ENCODE data around the gene CSNK1D.
"Not testable (repeated sequence)": the region's sequence is repeated elsewhere in the genome, so short reads cannot be mapped to it uniquely, and the experiment has no call there.

The CSNK1D gene

DNA sequence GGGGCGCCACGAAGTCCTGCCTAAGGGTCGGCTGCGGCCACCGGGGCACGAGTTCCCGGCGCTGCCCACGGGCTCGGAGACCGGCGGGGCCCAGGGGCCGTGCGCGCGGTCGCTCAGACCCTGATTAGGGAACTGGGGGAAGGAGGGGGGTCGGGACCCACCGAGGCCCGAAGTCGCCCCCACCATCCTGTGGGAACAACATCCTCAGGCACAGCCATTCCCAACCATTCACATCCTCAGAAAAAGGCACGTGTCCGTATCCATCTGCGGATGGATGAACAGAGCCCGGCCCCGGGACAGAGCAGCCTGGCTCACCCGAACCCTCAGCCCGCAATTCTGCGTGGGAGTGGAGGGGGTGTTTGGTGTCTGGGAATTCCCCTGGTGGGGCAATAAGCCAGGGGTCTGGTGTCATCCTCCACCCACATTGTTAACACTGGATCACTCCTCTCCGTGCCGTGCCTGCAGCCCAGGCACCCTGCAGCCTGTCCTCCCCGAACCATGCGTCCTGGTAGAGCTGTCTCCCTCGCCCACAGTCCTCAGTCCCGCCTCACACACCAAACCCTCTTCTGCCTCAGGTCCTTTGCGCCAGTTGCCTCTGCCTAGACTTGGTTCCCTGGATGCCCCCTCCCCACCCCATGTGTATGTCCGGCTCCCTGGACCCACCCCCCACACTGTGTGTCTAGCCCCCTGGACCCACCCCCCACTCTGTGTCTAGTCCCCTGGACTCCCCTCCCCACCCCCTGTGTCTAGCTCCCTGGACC lies 60.1 kb downstream of the CSNK1D start:
- DNase-seq (ENCODE audit: low read depth): peak; percentile 53

GRCh38 chr17:82212331-82213250 lies 60.9 kb downstream of the CSNK1D start, which contains the start of gene CCDC57:
Gene CCDC57 (minus strand): TSS chr17:82212842. CDS start chr17:82201944, 10,898 bp downstream.
- peak; percentile 76 for DNase-seq (ENCODE audit: low read depth)

DNA sequence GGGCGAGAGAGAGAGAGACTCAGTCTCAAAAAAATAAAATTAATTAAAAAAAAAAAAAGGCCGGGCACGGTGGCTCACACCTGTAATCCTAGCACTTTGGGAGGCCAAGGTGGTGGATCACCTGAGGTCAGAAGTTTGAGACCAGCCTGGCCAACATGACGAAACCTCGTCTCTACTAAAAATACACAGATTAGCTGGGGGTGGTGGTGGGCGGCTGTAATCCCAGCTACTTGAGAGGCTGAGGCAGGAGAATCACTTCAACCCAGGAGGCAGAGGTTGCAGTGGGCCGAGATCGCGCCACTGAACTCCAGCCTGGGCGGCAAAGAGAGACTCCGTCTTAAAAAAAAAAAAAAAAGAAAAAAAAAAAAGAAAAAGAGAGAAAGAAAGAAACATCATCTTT lies 62.8 kb downstream of the CSNK1D start:
- not testable (repeated sequence) for DNase-seq (ENCODE audit: low read depth)

DNA sequence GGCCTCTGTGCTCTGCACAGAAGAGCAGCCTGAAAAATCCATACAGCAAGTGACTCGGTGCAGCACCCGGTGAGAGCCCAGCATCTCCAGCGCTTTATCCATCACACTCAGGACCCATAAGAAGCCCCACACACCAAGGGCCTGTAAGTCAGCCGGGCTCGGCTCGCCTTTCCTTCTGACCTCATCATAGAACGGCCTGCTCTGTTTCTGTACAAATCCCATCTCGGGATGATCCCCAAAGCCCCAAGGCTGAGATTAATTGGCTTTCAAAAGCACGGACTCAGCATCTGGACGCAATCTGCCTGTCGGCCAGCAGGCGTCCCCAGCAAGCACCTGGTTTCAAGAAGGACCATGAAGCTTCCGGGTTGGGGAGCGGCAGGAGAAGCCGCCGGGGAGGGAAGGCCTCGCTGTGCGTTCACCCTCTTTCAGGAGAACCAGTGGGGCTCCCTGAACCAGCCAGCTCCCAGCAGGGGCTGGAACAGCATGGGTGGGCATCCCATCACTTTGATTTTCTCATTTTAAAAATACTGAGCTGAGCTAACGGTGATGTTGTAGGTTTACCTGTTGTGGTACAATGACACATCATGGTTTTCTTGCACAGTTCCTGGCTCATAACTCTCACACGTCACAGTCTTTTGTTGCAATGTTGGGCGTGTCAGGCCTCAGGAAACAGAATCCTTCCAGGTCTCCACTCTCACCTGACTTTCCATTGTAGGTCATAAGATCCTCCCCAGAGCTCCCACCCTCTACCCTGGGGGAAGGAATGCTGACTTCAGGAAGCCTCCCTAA lies 67.6 kb downstream of the CSNK1D start:
- peak; percentile 70 for DNase-seq (ENCODE audit: low read depth)

DNA sequence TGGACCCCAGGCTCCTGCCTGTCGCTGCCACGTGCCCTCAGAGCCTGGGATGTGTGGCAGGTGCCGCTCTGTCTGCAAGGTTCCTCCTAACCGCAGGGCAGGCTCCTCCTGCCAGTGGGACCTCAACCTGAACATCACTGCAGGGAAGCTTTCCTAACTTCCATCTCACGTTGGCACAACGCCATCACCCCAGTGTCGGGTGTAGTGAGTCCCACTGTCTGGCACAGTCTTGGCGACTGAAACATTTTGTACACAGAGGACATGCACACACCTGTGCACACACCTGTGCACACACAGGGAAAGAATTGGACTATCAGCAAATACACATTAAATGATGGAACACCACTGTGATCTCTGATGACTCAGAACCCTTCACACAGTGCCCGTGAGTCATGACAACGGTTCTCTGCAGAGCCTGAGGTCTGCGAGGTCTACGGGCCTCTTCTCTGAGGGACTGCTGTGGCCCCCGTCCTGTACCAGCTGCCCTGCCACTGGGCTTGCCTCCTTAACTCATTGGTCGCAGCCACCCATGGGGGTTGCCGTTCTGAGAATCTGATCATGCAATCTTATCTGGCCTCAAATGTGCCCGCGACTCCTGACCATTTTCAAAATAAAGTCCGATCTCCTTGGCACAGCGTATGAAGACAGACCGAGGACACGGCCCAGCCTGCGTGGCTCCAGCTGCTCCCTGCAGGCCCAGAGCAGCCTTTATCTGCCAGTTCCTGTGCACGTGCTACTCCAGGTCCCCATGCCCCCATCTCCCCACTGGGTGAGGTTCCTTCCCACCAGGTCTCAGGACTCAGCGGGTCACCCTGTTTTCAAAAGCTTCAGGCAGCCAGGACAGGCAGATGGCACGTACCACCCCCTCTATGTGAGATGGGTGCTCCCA lies 68.4 kb downstream of the CSNK1D start:
- no peak for DNase-seq (ENCODE audit: low read depth)

- DNase-seq (ENCODE audit: low read depth): no peak
Observed at GRCh38 chr17:82203920-82204319, 69.6 kb downstream of the CSNK1D start.

DNA sequence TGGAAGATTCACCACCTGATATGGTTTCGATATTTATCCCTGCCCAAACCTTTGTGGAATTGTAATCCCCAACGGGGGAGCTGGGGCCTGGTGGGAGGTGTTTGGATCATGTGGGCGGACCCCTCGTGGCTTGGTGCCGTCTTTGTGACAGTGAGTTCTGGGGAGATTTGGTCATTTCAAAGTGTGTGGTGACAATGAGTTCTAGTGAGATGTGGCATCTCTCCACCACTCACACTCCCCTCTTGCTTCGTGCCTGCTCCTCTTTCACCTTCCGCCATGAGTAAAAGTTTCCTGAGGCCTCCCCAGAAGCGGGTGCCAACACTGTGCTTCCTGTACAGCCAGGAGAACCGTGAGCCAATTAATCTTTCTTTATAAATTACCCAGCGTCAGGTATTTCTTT lies 70.5 kb downstream of the CSNK1D start:
- DNase-seq (ENCODE audit: low read depth): no peak

DNA sequence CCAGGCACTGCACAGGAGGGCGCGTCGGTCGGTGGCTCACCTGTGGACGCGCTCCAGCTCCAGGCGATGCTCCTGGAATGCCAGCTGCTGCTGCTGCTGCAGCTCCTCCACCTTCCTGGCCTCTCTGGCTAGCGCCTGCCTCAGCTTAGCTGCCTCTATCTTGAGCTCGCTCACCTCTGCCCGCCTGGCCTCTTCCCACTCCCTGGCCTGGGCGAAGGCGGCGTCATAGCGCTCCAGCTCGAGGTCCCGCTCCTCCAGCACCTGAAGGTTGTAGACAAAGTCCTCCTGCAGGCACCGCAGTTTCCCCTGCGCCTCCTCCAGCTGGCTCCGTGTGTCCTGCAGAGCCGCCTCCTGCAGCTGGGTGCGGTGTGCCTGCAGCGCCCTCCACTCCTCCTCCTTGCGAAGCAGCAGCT lies 72.0 kb downstream of the CSNK1D start:
- DNase-seq (ENCODE audit: low read depth): no peak

DNA sequence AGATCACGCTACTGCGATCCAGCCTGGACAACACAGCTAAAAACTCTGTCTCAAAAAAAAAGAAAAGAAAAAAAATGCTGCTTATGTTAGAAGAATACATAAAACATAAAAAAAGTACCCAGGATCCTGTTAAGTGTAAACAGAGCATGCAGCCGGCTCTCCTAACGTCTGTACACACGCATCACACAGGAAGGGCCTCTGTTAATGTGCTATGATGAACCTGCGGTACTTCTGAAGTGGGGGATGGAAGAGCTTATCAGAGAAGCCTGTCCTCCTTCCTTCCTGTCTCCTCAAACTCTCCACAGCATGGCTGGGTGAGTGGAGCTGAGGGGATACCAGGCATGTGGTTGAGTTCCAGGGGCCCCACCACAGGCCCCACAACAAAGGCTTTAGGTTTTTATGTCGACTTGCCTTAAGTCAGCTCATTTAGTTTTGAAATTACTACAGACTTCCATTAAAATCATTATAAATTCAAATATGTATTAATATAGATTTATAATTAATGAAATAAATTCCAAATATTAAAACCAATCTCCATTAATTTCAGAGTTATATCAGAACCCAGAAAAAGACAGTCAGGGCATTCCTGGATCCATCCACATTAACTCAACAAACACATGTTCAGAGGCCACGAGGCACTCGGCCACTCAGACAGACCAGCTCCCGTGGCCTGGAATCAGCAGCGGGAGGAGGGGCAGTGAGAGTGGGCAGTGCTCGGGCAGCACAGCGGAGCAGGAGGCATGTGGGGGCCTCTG lies 72.6 kb downstream of the CSNK1D start:
- DNase-seq (ENCODE audit: low read depth): no peak

DNA sequence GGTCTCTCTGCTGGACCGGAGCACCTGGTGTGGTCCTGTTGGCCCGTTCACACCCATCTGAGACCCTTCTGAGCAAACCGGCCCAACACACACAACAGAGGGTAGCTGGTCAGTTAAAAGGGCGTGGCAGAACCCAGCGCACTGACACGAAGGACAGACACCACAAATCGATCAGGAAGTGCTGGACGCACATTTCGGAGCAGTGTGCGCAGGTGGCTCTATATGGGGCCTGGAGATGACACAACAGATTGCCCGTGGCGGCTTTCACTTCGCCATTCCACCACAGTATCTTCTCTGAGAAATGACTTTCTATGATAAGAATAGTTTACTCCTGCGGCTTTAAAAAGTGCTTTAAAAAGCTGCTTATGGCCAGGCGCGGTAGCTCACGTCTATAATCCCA lies 73.4 kb downstream of the CSNK1D start:
- DNase-seq (ENCODE audit: low read depth): no peak

DNA sequence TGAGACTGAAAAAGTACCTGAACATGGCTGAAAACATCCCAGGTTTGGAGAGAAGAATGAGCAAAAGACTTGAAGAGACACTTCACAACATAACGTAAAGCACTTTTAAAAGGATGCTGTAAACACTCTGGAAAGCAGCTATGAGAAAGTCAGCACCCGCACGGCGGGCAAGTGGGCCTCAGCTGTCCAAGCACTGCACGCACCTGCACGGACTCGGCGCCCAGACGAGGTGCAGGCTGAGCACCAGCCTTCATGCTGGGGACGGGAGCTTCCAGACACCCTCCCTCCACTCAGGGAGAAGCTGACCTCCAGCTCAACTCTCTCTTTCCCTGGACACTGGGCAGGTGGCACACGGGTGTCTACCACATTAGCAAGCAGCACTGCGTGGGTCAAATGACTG lies 74.0 kb downstream of the CSNK1D start:
- DNase-seq (ENCODE audit: low read depth): no peak

DNA sequence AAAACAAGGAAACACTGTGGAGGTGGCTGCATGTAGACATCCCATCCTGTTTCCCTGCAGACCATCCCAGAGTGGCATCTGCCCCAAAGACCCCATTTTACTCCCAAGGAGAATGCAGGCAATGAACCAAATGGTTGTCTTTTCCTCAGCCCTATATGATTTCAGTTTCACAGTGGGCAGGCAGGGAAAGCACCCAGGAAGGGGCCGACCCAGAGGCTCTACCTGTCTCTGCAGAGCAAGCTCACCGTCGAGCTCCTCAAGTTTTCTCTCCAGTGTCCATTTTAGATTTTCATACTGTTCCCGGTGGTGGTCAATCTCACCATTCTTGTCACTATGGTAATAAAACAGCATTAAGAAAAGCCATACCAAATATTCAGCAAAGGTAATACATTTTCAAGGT lies 75.4 kb downstream of the CSNK1D start:
- no peak for DNase-seq (ENCODE audit: low read depth)

- no peak for DNase-seq (ENCODE audit: low read depth)
Observed at GRCh38 chr17:82195675-82196672, 77.5 kb downstream of the CSNK1D start.

- no peak for DNase-seq (ENCODE audit: low read depth)
Observed at GRCh38 chr17:82194765-82195164, 78.7 kb downstream of the CSNK1D start.

DNA sequence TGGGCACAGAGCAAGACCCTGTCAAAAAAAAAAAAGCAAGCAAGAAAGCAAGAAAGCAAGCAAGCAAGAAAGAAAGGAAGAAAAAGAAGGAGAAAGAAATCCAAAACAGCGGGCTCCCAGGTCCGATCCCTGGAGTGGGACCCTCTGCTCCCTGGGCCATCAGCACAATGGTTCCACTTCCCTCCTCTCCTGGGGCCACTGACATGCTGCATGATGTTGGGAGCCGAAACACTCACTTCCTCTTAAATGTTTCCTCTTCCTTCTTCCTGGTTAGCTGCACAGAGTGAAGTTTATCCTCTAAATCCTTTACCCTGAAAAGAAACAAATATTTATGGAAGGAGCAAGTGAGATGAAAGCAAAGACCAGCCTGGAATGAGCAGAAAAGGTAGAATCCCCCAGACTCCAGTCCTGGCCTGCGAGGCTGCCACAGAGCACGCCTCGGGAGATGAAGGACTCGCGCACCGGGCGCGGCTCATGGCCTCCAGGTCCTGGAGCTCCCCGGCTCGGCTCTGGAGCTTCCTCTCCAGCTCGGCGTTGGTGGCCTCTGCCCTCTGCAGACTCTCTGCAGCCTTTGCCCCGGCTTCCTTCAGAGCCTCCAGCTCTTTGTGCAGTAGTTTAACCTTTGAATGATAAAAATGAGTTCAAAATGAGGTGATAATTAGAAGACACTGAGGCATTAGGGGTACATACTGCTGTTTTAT lies 79.8 kb downstream of the CSNK1D start:
- DNase-seq (ENCODE audit: low read depth): no peak

GRCh38 chr17:82193050-82193449 lies 80.5 kb downstream of the CSNK1D start:
- not testable (repeated sequence) for DNase-seq (ENCODE audit: low read depth)
